Heart right ventricle (tissue), 16 donors: Measurements from ENCODE around the gene MMADHC. TPM values are rescaled to one million over a fixed set of nuclear protein-coding genes. Genes with fewer than 3 reads are reported as not detected.

Source experiments
- ATAC-seq, 8 donors: fragments of 200-7000 bp; cut with Tn5 transposase; one replicate each; pipeline ENCODE4 v1.9.1; 2020; ENCODE audit warnings: mild to moderate bottlenecking in 8 of 8, moderate library complexity in 8 of 8, moderate number of reproducible peaks in 1 of 8
- DNase-seq, 2 donors: peaks; one replicate each; pipeline ENCODE4 v3.0.0-alpha.2; 2020
- H3K27ac ChIP-seq, 10 donors: fragments of 200-600 bp; sonication (generic) in 2 of 10; one replicate each; pipeline versions ENCODE4 v1.5.0 to v1.8.0; 2020 to 2022; ENCODE audit warnings: mild to moderate bottlenecking in 3 of 10
- H3K27me3 ChIP-seq, 7 donors: fragments of 200-600 bp; one replicate each; pipeline ENCODE4 v1.8.0; 2021 to 2022; ENCODE audit warnings: mild to moderate bottlenecking in 2 of 7
- H3K36me3 ChIP-seq, 9 donors: fragments of 200-600 bp; sonication (generic) in 1 of 9; one replicate each; pipeline versions ENCODE4 v1.5.0 to v1.8.0; 2020 to 2022; ENCODE audit warnings: mild to moderate bottlenecking in 2 of 9
- H3K4me1 ChIP-seq, 9 donors: fragments of 200-600 bp; sonication (generic) in 1 of 9; one replicate each; pipeline versions ENCODE4 v1.5.0 to v1.8.0; 2020 to 2022; ENCODE audit warnings: mild to moderate bottlenecking in 4 of 9
- H3K4me3 ChIP-seq, 10 donors: fragments of 200-600 bp; sonication (generic) in 2 of 10; one replicate each; pipeline versions ENCODE4 v1.5.0 to v1.8.0; 2020 to 2022; ENCODE audit warnings: mild to moderate bottlenecking in 7 of 10, moderate library complexity in 2 of 10
- H3K9me3 ChIP-seq, 11 donors: fragments of 200-600 bp in 10 of 11; sonication (generic) in 2 of 11; one replicate each; pipeline versions ENCODE4 v1.5.0 to v1.8.0; 2013 to 2022; ENCODE audit warnings: mild to moderate bottlenecking in 2 of 11, control low read depth in 1 of 11, moderate library complexity in 1 of 11
- WGBS, 2 donors: extraction: QIAGEN DNeasy Blood & Tissue Kit; methylation state at CpG; one replicate each; pipeline ENCODE4 v1.1.7; 2013; ENCODE audit warnings: inconsistent platforms in 1 of 2; 5-methylcytosine and 5-hydroxymethylcytosine counted together
- intact Hi-C, 10 donors: fragments of 100-400 bp; cut with DNase I; formaldehyde crosslinking; loops; one replicate each; pipeline versions ENCODE4 v1.11.1 to v1.14.2; 2022
- polyA plus RNA-seq, 2 donors: library from polyadenylated mRNA; stranded (reverse); fragments of 200-250 nt; gene quantifications; one replicate each; pipeline ENCODE4 v1.2.3, GENCODE V29; 2013
- total RNA-seq, 10 donors: library from RNA; stranded (reverse); fragmentation: NEBNext Ultra II Directional in 3 of 10; extraction: Animal tissue kit (Norgen Biotek cat#: 25700) in 3 of 10; gene quantifications; one replicate each; pipeline versions ENCODE4 v1.2.1 to v1.2.4, GENCODE V29; 2021 to 2023
- TF ChIP-seq, protein P1 (sequence below), 9 donors: fragments of 200-600 bp; sonication (generic) in 2 of 9; IDR thresholded peaks; one replicate each; pipeline versions ENCODE4 v1.5.0 to v1.8.0; 2021 to 2022; ENCODE audit warnings: antibody characterized with exemption in 9 of 9, mild to moderate bottlenecking in 5 of 9, moderate library complexity in 1 of 9
- donor health status: Arrhythmogenic right ventricular cardiomyopathy.
- donor health status: ischemic (EF 13 %, LVEDD 7.1; RV severe dilation, severe dysfunction).
- donor health status: healthy with polysubstance abuse.
- donor health status: DM: no; HTN: yes; CAD: no.
- donor health status: DM: no; HTN: no; CAD: no.
- donor health status: ischemic (EF 25% LVEDD 6.9; RV normal size, moderate dysfunction).
- donor health status: ischemic (EF 25% LVEDD 5.7; RV mildly dilated, moderate dysfunction).
- donor health status: healthy.
- donor health status: DM: yes; HTN: yes; CAD: no.
- donor health status: Ischemic cardiomyopathy.
- donor health status: ischemic (EF 35%, LVEDD 5.7; RV mildly dilated, moderate dysfunction).
- donor health status: nonischemic (EF 11% LVEDD 7.7; RV severe dilation, severe dysfunction).
- donor health status: DM: yes; HTN: yes; CAD: no.
- donor health status: PGD.
- donor health status: ischemic (EF 29% LVEDD 5.4; RV normal size, mild dysfunction).
- donor health status: nonischemic (EF 23%, LVEDD 6.1; RV moderate dilation, normal function).

Gene MMADHC
- total and polyA plus RNA-seq, 12 donors = 20.4 to 132 (median 124) TPM

DNA sequence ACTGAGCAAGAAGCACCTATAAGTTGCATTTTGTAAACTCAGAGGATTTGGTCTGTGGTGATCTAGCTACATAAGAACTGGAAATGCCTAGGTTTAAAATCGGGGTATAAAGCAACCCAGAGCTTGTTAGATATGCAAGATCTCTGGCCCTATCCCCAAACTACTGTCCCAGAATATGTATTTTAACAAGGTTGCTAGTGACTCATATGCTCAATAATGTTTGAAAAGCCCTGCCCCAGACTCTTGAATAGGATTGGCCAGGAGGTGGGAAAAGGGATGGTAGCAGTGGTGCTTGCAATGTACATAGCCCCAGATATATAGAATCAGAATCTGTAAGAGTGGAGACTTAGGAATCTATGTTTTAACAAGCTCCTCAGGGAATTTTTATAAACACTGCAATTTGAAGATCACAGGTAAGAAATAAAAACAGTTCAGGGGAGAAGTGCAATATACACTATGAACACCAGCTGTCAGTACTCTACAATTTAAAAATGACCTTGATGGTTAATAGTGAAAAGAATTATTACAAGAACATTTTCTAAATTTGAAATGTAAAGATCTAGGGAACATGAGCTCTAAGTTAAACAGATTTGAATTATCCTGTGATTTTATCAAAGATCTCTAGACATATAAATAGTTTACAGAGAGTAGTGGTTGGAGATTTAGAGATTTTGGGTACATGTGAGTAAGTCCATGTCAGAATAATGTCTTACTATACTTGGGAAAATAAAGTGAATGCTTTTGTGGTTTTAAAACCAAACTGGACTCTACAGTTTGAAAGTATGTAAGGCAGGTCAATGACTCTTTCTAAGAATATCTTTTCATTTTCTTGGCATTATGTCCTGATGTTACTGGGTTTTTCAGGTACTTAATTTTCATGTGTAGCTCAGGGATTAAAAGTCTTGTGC, 7.7 kb upstream of the MMADHC start:
- no peak overlapping the region for H3K27ac ChIP-seq
- no peak overlapping the region for H3K4me3 ChIP-seq
- ATAC-seq (no peak), DNase-seq (no peak)
- peaks cover 0 to 11% (median 0%) of the 10 kb centered on the region in 9 donors for H3K4me1 ChIP-seq
- 84 to 98% methylated on average over 1 of the region's 1 CpG for WGBS, 2 donors
- H3K27me3 ChIP-seq = no peaks in the 10 kb centered on the region
- TF ChIP-seq, protein P1, sequence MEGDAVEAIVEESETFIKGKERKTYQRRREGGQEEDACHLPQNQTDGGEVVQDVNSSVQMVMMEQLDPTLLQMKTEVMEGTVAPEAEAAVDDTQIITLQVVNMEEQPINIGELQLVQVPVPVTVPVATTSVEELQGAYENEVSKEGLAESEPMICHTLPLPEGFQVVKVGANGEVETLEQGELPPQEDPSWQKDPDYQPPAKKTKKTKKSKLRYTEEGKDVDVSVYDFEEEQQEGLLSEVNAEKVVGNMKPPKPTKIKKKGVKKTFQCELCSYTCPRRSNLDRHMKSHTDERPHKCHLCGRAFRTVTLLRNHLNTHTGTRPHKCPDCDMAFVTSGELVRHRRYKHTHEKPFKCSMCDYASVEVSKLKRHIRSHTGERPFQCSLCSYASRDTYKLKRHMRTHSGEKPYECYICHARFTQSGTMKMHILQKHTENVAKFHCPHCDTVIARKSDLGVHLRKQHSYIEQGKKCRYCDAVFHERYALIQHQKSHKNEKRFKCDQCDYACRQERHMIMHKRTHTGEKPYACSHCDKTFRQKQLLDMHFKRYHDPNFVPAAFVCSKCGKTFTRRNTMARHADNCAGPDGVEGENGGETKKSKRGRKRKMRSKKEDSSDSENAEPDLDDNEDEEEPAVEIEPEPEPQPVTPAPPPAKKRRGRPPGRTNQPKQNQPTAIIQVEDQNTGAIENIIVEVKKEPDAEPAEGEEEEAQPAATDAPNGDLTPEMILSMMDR (IDR thresholded peaks at IDR 0.05) = peak in 2 of 9 donors; percentile 11 to 22
- intact Hi-C loops = loop anchor here (5.0 to 10.0 kb wide), 9 partner anchors 892 to 1647 kb away; partner anchors contain the start of gene RND3 (in 4 of the 10)
- H3K36me3 ChIP-seq = no peaks in the 10 kb centered on the region
- no peaks in the 10 kb centered on the region for H3K9me3 ChIP-seq

DNA sequence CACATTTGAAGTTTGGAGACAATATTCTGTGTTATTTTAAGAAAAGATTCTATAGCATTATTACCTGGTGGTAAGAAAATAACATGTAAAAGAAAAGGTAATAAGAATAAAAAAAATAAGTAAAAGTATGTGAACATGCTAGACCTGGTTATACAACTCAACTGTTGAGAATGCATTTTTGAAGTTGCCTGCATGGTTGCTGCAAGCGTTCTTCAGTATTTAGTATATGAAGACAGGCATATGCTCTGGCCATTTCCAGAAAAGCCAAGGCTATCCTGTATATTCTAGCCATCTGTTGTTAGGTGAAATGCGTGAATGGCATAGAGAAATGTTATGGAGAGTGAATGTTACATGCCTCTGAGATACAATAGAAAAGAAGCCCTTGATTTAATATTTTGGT, 6.8 kb upstream of the MMADHC start:
- intact Hi-C loops = loop anchor here in 5 of 10 donors (10.0 kb wide), 3 partner anchors 1020 to 1640 kb away; no protein-coding TSS in a partner anchor
- no peak for ATAC-seq
- WGBS, 2 donors = 93 to 96% methylated on average over 2 of the region's 2 CpGs
- H3K9me3 ChIP-seq = no peaks in the 10 kb centered on the region
- no peak for DNase-seq
- peaks cover 0 to 11% (median 0%) of the 10 kb centered on the region in 9 donors for H3K4me1 ChIP-seq
- no peak overlapping the region for H3K4me3 ChIP-seq
- no peaks in the 10 kb centered on the region for H3K27me3 ChIP-seq
- H3K36me3 ChIP-seq = no peaks in the 10 kb centered on the region
- TF ChIP-seq, protein P1 (IDR thresholded peaks at IDR 0.05) = no peak
- no peak overlapping the region for H3K27ac ChIP-seq

DNA sequence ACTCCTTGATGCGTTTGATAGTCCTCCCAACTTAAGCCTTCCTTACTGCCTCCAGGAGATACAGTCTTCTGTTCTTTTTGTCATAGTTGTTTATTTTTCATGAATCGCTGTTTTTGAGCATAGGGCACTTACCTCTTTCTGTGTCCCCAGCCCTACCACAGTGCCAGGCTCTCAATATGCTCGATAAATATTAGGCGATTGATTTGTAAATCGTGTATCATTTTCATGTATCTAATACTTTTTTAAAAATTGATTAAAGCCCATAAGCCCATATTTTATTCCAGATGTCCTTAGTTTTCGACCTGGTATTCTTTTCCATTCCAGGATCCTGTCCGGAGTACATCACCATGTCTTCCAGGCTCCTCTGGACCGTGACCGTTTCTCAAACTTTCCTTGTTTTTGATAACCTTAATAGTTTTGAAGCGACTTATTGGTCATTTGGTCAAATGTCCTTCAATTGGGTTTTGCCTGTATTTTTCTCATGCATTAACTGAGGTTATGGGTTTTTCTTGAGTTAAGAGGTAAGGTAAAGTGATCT, 444 bp upstream of the MMADHC start:
- H3K36me3 ChIP-seq = peaks cover 0 to 26% (median 2%) of the 10 kb centered on the region in 9 donors
- peaks cover 0 to 45% (median 37%) of the 10 kb centered on the region in 9 donors for H3K4me1 ChIP-seq
- peak in 1 of 8 donors; percentile 8 for ATAC-seq
- 54% methylated on average over 10 of the region's 10 CpGs for WGBS, 2 donors
- no peak for DNase-seq
- TF ChIP-seq, protein P1 (IDR thresholded peaks at IDR 0.05) = no peak
- H3K27me3 ChIP-seq = no peaks in the 10 kb centered on the region
- peak overlapping the region in 9 of 10 donors; percentile 92 to 99 (median 95) for H3K27ac ChIP-seq
- peak overlapping the region; percentile 60 to 94 (median 78) for H3K4me3 ChIP-seq
- intact Hi-C loops = loop anchor here in 3 of 10 donors (5.0 kb wide), 2 partner anchors 899 to 1824 kb away; partner anchors contain the start of gene RND3 (in 2 of the 3)
- H3K9me3 ChIP-seq = no peaks in the 10 kb centered on the region

DNA sequence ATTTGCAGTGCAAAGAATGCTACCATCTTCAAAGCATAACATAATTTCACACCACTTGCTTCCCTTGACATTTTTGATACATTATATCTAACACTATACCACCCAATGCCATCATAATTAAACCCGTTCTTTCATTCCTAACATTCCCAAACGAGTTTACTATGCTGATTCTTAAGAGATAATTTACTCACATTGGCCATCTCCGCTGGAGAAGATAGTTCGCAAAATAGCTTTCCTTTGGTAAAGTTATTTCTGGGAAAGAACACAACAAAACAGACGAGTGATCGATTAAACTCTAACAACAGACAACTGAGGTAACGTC, 716 bp downstream of the MMADHC start:
- Histone ChIP-seq H3K4me1 (peaks cover 0 to 56% (median 37%) of the 10 kb centered on the region in 9 donors), H3K27me3 (no peaks in the 10 kb centered on the region), H3K9me3 (no peaks in the 10 kb centered on the region), H3K4me3 (peak overlapping the region; percentile 60 to 94 (median 78)), H3K27ac (peak overlapping the region; percentile 92 to 99 (median 94)), H3K36me3 (peaks cover 0 to 37% (median 10%) of the 10 kb centered on the region in 9 donors)
- 1 to 2% methylated on average over 7 of the region's 7 CpGs for WGBS, 2 donors
- DNase-seq = no peak
- intact Hi-C loops = loop anchor here in 3 of 10 donors (5.0 kb wide), 2 partner anchors 900 to 1825 kb away; partner anchors contain the start of gene RND3 (in 2 of the 3)
- ATAC-seq = no peak
- TF ChIP-seq, protein P1 (IDR thresholded peaks at IDR 0.05) = no peak
